ENCODE results near the gene VAV3.

DNA sequence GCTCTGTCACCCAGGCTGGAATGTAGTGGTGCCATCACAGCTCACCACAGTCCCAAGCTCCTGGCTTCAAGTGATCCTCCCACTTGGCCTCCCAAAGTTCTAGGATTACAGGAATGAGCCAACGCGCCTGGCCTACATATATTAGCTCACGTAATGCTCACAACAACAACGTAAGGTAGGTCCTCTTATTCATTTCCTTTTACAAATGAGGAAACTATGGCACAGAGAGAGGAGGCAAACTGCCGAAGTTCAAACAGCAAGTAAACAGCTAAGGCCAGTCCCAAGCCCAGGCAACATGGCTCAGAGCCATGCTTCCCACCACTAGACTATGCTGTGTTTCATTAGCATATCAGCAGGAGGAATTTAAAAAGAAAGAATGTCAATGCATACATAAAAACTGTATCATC is 284.4 kb downstream of the VAV3 start:
- TF ChIP-seq, protein P1, sequence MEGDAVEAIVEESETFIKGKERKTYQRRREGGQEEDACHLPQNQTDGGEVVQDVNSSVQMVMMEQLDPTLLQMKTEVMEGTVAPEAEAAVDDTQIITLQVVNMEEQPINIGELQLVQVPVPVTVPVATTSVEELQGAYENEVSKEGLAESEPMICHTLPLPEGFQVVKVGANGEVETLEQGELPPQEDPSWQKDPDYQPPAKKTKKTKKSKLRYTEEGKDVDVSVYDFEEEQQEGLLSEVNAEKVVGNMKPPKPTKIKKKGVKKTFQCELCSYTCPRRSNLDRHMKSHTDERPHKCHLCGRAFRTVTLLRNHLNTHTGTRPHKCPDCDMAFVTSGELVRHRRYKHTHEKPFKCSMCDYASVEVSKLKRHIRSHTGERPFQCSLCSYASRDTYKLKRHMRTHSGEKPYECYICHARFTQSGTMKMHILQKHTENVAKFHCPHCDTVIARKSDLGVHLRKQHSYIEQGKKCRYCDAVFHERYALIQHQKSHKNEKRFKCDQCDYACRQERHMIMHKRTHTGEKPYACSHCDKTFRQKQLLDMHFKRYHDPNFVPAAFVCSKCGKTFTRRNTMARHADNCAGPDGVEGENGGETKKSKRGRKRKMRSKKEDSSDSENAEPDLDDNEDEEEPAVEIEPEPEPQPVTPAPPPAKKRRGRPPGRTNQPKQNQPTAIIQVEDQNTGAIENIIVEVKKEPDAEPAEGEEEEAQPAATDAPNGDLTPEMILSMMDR (IDR thresholded peaks at IDR 0.05), result no peak
- TF ChIP-seq MAX (CRISPR knock-in tag; IDR thresholded peaks at IDR 0.05) (no peak), TEAD4 (CRISPR knock-in tag; IDR thresholded peaks at IDR 0.05) (no peak), GABPB1 (CRISPR knock-in tag; IDR thresholded peaks at IDR 0.05) (no peak), SP1 (CRISPR knock-in tag; conservative IDR thresholded peaks at IDR 0.05) (no peak)

Data from WTC11 (cell line).